Measurements from ENCODE around the gene CLCA2.

The CLCA2 gene, protein sequence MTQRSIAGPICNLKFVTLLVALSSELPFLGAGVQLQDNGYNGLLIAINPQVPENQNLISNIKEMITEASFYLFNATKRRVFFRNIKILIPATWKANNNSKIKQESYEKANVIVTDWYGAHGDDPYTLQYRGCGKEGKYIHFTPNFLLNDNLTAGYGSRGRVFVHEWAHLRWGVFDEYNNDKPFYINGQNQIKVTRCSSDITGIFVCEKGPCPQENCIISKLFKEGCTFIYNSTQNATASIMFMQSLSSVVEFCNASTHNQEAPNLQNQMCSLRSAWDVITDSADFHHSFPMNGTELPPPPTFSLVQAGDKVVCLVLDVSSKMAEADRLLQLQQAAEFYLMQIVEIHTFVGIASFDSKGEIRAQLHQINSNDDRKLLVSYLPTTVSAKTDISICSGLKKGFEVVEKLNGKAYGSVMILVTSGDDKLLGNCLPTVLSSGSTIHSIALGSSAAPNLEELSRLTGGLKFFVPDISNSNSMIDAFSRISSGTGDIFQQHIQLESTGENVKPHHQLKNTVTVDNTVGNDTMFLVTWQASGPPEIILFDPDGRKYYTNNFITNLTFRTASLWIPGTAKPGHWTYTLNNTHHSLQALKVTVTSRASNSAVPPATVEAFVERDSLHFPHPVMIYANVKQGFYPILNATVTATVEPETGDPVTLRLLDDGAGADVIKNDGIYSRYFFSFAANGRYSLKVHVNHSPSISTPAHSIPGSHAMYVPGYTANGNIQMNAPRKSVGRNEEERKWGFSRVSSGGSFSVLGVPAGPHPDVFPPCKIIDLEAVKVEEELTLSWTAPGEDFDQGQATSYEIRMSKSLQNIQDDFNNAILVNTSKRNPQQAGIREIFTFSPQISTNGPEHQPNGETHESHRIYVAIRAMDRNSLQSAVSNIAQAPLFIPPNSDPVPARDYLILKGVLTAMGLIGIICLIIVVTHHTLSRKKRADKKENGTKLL

DNA sequence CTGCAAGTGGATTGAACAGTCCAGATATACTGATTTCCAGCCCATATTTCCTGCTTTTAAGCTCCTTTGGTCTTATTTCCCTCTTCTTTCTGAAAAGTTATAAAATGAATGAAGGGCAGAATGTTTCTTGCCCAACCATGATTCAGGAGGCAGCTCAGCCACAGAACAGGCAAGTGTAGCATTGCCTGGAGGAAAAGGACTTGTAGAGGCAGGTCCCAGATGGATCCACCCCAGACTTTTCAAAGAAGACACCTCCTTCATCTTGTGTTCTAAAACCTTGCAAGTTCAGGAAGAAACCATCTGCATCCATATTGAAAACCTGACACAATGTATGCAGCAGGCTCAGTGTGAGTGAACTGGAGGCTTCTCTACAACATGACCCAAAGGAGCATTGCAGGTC is at the start of gene CLCA2:
CLCA2 (plus strand) TSS at position 299 of the 400 bp plus-strand sequence; CDS start at position 376, 77 bp downstream.
- DNase-seq (ENCODE audit: low read depth), result no peak
- TF ChIP-seq CTCF (IDR thresholded peaks at IDR 0.05; ENCODE audit: control insufficient read depth, insufficient read depth, low read depth, low read length, missing control alignments), result no peak
- no peak within 1 kb of the TSS for H3K4me3 ChIP-seq (ENCODE audit: control insufficient read depth, low read depth, low read length)

DNA sequence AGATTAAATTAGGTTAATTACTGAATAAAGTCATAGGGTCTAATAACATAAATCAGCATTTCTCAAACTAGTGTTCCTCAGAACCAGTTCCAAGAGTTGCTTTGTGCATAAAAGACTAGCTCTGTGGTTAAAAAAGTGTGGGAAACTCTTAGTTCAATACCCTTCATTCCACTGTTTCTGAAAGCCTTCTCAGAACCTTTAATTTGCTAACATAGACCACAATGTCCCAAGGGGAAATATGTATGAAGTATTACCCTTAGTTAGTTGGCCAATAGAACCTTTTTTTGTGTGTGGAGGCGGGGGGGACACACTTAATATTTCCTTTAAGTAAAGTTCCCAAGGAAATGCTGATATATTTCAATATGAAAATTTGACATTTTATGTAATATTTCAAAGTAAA is 48.3 kb upstream of the CLCA2 start:
- DNase-seq (ENCODE audit: low read depth), result no peak
- no peak for TF ChIP-seq CTCF (IDR thresholded peaks at IDR 0.05; ENCODE audit: control insufficient read depth, insufficient read depth, low read depth, low read length, missing control alignments)
- H3K4me3 ChIP-seq (ENCODE audit: control insufficient read depth, low read depth, low read length), result no peak overlapping the region

- DNase-seq (ENCODE audit: low read depth), result no peak
- no peak overlapping the region for H3K4me3 ChIP-seq (ENCODE audit: control insufficient read depth, low read depth, low read length)
- no peak for TF ChIP-seq CTCF (IDR thresholded peaks at IDR 0.05; ENCODE audit: control insufficient read depth, insufficient read depth, low read depth, low read length, missing control alignments)
Observed at GRCh38 chr1:86377341-86377740, 46.6 kb upstream of the CLCA2 start.

DNA sequence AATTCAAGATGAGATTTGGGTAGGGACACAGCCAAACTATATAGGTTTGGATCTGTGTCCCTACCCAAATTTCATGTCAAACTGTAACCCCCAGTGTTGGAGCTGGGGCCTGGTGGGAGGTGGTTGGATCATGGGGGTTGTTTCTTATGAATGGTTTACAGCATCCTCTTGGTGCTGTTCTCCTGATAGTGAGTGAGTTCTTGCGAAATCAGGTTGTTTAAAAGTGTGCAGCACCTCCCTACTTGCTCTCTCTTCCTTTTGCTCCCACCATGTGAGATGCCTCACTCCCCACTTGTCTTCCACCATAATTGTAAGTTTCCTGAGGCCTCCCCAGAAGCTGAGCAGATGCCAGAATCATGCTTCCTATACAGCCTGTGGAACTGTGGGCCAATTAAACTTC is 45.2 kb upstream of the CLCA2 start:
- no peak for DNase-seq (ENCODE audit: low read depth)
- no peak overlapping the region for H3K4me3 ChIP-seq (ENCODE audit: control insufficient read depth, low read depth, low read length)
- no peak for TF ChIP-seq CTCF (IDR thresholded peaks at IDR 0.05; ENCODE audit: control insufficient read depth, insufficient read depth, low read depth, low read length, missing control alignments)

DNA sequence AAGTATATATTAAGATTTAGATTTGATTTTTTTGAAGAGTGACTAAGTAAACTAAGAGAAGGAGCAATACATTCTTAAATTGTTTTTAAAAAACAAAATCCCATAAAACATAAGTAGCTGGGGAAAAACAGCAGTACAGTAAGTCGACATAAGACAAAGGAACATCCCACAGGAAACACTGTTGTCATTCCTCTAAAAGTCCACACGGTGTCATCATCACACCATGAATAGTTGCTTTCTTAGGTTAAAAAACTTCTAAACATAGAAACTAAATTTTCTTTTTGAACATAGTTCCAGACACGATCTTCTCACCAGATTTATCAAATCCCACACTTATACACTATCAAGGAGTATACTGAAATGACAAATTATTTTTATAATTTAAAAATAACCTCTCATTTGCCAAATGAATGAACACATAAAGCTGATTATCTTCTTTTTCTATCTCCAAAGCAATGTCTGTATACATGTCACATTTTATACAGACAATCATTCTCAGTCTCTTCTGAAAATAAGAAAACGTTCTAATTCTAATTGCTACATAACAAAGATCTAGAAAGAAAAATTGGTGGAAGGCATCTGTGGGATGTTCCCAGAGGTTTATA is 43.6 kb upstream of the CLCA2 start:
- peak; percentile 59 for TF ChIP-seq CTCF (IDR thresholded peaks at IDR 0.05; ENCODE audit: control insufficient read depth, insufficient read depth, low read depth, low read length, missing control alignments)
- no peak overlapping the region; the same call in 1 of the 2 replicates for H3K4me3 ChIP-seq (ENCODE audit: control insufficient read depth, low read depth, low read length)
- peak; percentile 63 for DNase-seq (ENCODE audit: low read depth)

DNA sequence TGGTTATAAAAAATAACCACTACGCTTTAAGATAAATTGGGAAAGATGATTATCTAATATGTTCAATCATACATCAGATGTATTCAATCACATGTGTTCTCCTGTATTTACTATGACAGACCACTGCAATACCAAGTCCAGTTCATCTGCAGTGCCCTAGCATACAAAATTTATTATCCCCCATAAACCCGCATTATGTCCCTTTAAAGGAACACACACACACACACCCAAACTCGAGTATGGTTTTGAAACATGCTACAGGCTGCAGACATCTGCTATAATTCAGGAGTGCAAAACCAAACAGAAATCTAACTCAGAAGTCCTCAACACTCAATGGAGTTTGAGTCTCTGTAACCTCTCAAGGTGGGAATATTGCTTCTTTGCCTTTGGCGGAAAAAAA is 42.7 kb upstream of the CLCA2 start:
- DNase-seq (ENCODE audit: low read depth), result no peak
- no peak for TF ChIP-seq CTCF (IDR thresholded peaks at IDR 0.05; ENCODE audit: control insufficient read depth, insufficient read depth, low read depth, low read length, missing control alignments)
- no peak overlapping the region for H3K4me3 ChIP-seq (ENCODE audit: control insufficient read depth, low read depth, low read length)
